Activated CD4-positive, alpha-beta T cell treated with anti-CD3 and anti-CD28 coated beads for 36 hours (primary cell): ENCODE data around the gene PRDM16. TPM values are rescaled to one million over a fixed set of nuclear protein-coding genes. Genes with fewer than 3 reads are reported as not detected.

Source experiments
- ATAC-seq: fragments of 200-7000 bp; cut with Tn5 transposase; one replicate; pipeline ENCODE4 v1.10.0; 2021; ENCODE audit warnings: mild to moderate bottlenecking, moderate library complexity
- CTCF ChIA-PET: fragments of 350-600 bp; sonication (Branson Sonifier 250); formaldehyde crosslinking; loops from one replicate; lab custom pipeline; 2021; ENCODE audit warnings: antibody characterized with exemption; lab: Charles Lee
- POLR2A ChIA-PET: fragments of 350-600 bp; sonication (Branson Sonifier 250); formaldehyde crosslinking; loops from one replicate; lab custom pipeline; 2021; ENCODE audit warnings: antibody characterized with exemption, inconsistent platforms; lab: Charles Lee
- DNase-seq: peaks from one replicate; pipeline ENCODE4 v3.0.0-alpha.2; 2020
- H3K27ac Mint-ChIP-seq: one replicate; pipeline ENCODE4 v1.8.0; 2021; ENCODE audit warnings: mixed read lengths
- H3K27me3 Mint-ChIP-seq: one replicate; pipeline ENCODE4 v1.8.0; 2021; ENCODE audit warnings: mixed read lengths
- H3K36me3 Mint-ChIP-seq: one replicate; pipeline ENCODE4 v1.8.0; 2021; ENCODE audit warnings: low read depth, mixed read lengths
- H3K4me1 Mint-ChIP-seq: one replicate; pipeline ENCODE4 v1.8.0; 2021; ENCODE audit warnings: mixed read lengths
- H3K4me3 Mint-ChIP-seq: one replicate; pipeline ENCODE4 v1.8.0; 2021; ENCODE audit warnings: mild to moderate bottlenecking, moderate library complexity, mixed read lengths
- H3K9me3 Mint-ChIP-seq: one replicate; pipeline ENCODE4 v1.8.0; 2021; ENCODE audit warnings: low read depth, mixed read lengths
- intact Hi-C, 2 experiments: fragments of 100-400 bp; cut with DNase I in 1 of 2; cut with micrococcal nuclease in 1 of 2; formaldehyde crosslinking; loops; one replicate each; pipeline versions ENCODE4 v1.14.2 to v1.15.1; 2022 to 2024; cut with DNase I, micrococcal nuclease
- total RNA-seq, 2 experiments: library from RNA; stranded (reverse); gene quantifications; one replicate each; pipeline ENCODE4 v1.2.3, GENCODE V29; 2021

Gene PRDM16
- total RNA-seq, 2 experiments from 2014 or later: 0.32 TPM; not detected in 1

GRCh38 chr1:3365523-3366125, 296.6 kb downstream of the PRDM16 start:
- intact Hi-C loops: no loop called here
- POLR2A ChIA-PET: no interaction called here
- ATAC-seq (no peak), DNase-seq (no peak)
- H3K27me3 Mint-ChIP-seq: peaks cover 6% of the 10 kb centered on the region
- H3K9me3 Mint-ChIP-seq: no peaks in the 10 kb centered on the region
- no peak overlapping the region for H3K4me3 Mint-ChIP-seq
- no peaks in the 10 kb centered on the region for H3K36me3 Mint-ChIP-seq
- H3K27ac Mint-ChIP-seq: no peak overlapping the region
- CTCF ChIA-PET: no interaction called here
- H3K4me1 Mint-ChIP-seq: no peaks in the 10 kb centered on the region

DNA sequence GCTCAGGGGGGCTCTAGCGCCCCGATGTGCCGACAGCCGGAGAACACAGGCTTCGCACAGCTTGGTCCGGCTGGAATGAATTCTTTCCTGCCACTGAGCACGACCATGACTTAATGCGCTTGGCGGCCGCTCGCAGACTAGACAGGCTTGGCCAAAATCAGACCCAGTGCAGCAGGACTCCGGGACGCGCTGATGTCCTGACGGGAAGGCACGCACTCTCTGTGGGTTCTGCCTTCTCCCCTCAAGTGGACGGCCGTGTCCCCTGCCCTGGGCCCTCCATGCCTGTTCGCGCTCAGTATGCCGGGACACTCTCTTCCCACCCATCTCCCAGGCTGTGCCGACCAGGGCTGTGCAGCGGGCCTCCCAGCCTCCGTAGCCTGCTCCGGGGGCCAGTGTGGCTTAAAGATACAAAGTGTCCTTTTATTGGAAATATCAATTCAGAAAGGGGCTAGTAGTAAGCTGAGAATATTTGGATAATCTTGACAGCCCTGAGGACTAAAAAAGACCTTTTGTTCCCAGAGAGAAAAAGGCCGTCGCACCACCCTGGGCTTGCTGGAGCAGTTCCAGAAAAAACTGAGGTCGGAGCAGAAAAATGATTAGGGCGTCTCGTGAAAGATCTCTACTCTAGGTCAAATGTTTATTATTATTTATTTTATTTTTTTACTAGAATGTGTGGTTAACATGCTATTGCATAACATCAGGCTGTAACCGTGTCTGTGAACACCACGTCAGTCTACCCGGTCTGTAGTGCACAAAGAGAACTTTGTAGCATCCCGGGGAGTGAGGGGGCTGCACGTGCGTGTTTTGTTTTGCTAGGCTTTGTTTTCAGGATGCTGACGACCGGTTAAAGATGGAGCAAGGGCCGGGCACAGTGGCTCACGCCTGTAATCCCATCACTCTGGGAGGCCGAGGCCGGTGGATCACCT, 297.4 kb downstream of the PRDM16 start:
- Mint-ChIP-seq H3K4me1 (no peaks in the 10 kb centered on the region), H3K27me3 (peaks cover 8% of the 10 kb centered on the region), H3K36me3 (no peaks in the 10 kb centered on the region), H3K27ac (no peak overlapping the region), H3K4me3 (no peak overlapping the region), H3K9me3 (no peaks in the 10 kb centered on the region)
- ATAC-seq (no peak), DNase-seq (no peak)
- POLR2A ChIA-PET: no interaction called here
- CTCF ChIA-PET: no interaction called here
- intact Hi-C loops: no loop called here

GRCh38 chr1:3367376-3367775, 298.4 kb downstream of the PRDM16 start:
- peaks cover 2% of the 10 kb centered on the region for H3K4me1 Mint-ChIP-seq
- intact Hi-C loops: no loop called here
- ATAC-seq (no peak), DNase-seq (no peak)
- CTCF ChIA-PET: no interaction called here
- H3K27ac Mint-ChIP-seq: no peak overlapping the region
- no peak overlapping the region for H3K4me3 Mint-ChIP-seq
- no peaks in the 10 kb centered on the region for H3K9me3 Mint-ChIP-seq
- H3K27me3 Mint-ChIP-seq: peaks cover 5% of the 10 kb centered on the region
- POLR2A ChIA-PET: no interaction called here
- H3K36me3 Mint-ChIP-seq: no peaks in the 10 kb centered on the region

DNA sequence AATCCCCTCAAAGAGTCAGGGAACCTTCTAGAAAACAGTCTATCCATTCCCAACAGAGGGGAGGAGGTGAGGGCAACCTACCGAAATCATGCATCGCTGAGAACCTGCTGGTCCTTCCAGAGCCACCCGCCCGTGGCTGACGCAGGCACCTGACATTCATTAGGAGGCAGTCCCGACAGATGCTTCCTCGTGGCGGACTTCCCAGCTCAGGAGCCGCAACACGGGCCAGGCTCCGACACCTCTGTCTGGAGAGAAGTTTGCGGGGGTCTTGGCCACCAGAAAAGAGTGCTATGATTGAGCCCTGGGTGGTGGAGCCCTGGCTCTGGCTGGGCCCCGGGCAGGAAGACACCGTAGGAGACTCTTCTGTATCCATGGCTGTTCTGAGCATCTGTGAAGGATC, 299.1 kb downstream of the PRDM16 start:
- intact Hi-C loops: no loop called here
- Mint-ChIP-seq H3K36me3 (no peaks in the 10 kb centered on the region), H3K9me3 (no peaks in the 10 kb centered on the region), H3K27ac (no peak overlapping the region), H3K27me3 (peaks cover 5% of the 10 kb centered on the region), H3K4me1 (peaks cover 9% of the 10 kb centered on the region), H3K4me3 (no peak overlapping the region)
- CTCF ChIA-PET: no interaction called here
- DNase-seq (no peak), ATAC-seq (no peak)
- POLR2A ChIA-PET: no interaction called here

- Mint-ChIP-seq H3K36me3 (no peaks in the 10 kb centered on the region), H3K9me3 (no peaks in the 10 kb centered on the region), H3K27me3 (peaks cover 5% of the 10 kb centered on the region), H3K27ac (no peak overlapping the region), H3K4me1 (peaks cover 13% of the 10 kb centered on the region), H3K4me3 (no peak overlapping the region)
- ChIA-PET CTCF (no interaction called here), POLR2A (no interaction called here)
- DNase-seq: no peak
- intact Hi-C loops: no loop called here
- ATAC-seq: no peak
Measured at GRCh38 chr1:3368711-3369445, 299.9 kb downstream of the PRDM16 start.

- CTCF ChIA-PET: no interaction called here
- H3K4me1 Mint-ChIP-seq: peaks cover 13% of the 10 kb centered on the region
- no peak overlapping the region for H3K27ac Mint-ChIP-seq
- no peaks in the 10 kb centered on the region for H3K36me3 Mint-ChIP-seq
- no peak for ATAC-seq
- intact Hi-C loops: no loop called here
- POLR2A ChIA-PET: no interaction called here
- H3K27me3 Mint-ChIP-seq: peaks cover 3% of the 10 kb centered on the region
- no peak for DNase-seq
- H3K4me3 Mint-ChIP-seq: no peak overlapping the region
- no peaks in the 10 kb centered on the region for H3K9me3 Mint-ChIP-seq
Measured at GRCh38 chr1:3369446-3370076, 300.6 kb downstream of the PRDM16 start.

- ATAC-seq: no peak
- POLR2A ChIA-PET: no interaction called here
Measured at GRCh38 chr1:3370856-3371703, 302.1 kb downstream of the PRDM16 start.

GRCh38 chr1:3372317-3372716, 303.3 kb downstream of the PRDM16 start:
- H3K9me3 Mint-ChIP-seq: no peaks in the 10 kb centered on the region
- POLR2A ChIA-PET: no interaction called here
- H3K27ac Mint-ChIP-seq: no peak overlapping the region
- H3K27me3 Mint-ChIP-seq: peaks cover 3% of the 10 kb centered on the region
- no peak overlapping the region for H3K4me3 Mint-ChIP-seq
- intact Hi-C loops: no loop called here
- CTCF ChIA-PET: no interaction called here
- DNase-seq (peak; percentile 64), ATAC-seq (peak; percentile 88)
- H3K36me3 Mint-ChIP-seq: no peaks in the 10 kb centered on the region
- H3K4me1 Mint-ChIP-seq: peaks cover 13% of the 10 kb centered on the region

More at GRCh38 chr1:3370856-3371703, 302.1 kb downstream of the PRDM16 start:
- Mint-ChIP-seq H3K4me3 (no peak overlapping the region), H3K27me3 (peaks cover 3% of the 10 kb centered on the region), H3K36me3 (no peaks in the 10 kb centered on the region), H3K27ac (no peak overlapping the region), H3K4me1 (peaks cover 13% of the 10 kb centered on the region), H3K9me3 (no peaks in the 10 kb centered on the region)
- CTCF ChIA-PET: no interaction called here
- no peak for DNase-seq
- intact Hi-C loops: no loop called here

- Mint-ChIP-seq H3K36me3 (no peaks in the 10 kb centered on the region), H3K27ac (no peak overlapping the region), H3K27me3 (peaks cover 3% of the 10 kb centered on the region), H3K4me1 (peaks cover 13% of the 10 kb centered on the region), H3K9me3 (no peaks in the 10 kb centered on the region), H3K4me3 (no peak overlapping the region)
- no peak for ATAC-seq
- DNase-seq: no peak
- intact Hi-C loops: no loop called here
- ChIA-PET POLR2A (no interaction called here), CTCF (interaction anchor here (0.7 kb wide), 1 partner anchor 671 kb away, joined by 3 read pairs; no protein-coding TSS in a partner anchor)
Measured at GRCh38 chr1:3373175-3373574, 304.2 kb downstream of the PRDM16 start.

DNA sequence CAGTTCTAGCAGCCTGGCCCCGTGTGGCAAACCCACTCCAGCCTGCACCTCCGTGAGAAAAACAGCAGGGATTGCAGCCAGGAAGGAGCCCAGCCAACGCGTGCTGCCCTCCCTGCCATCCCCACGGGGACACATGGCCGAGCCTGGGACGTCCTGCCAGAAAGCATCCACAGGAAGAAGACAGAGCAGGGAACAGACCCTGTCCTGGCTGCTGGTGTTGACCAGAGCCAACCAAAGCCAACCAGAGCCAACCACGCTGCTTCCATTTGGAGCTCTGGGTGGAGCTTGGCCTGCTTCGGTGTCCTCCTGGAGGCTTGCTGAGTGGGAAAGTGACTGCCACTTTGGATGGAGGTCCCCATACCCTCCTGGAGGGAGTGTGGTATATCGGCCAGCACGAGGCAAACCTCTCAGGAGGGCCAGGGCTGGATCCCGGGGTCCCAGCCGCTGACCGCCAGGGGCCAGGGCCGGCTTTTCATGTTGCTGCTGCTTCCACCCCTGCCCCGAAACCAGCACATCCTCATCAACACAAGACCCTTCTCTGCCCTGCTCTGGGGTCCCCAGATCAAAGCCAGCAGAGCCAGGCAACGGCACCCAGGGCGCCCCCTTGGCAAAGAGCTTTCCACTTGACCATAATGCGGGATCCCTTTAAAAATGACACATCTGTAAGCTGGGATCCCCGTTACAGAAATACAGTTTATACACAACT, 304.9 kb downstream of the PRDM16 start:
- ChIA-PET CTCF (no interaction called here), POLR2A (no interaction called here)
- no peaks in the 10 kb centered on the region for H3K36me3 Mint-ChIP-seq
- H3K4me1 Mint-ChIP-seq: peaks cover 13% of the 10 kb centered on the region
- ATAC-seq (no peak), DNase-seq (no peak)
- no peaks in the 10 kb centered on the region for H3K9me3 Mint-ChIP-seq
- intact Hi-C loops: no loop called here
- H3K4me3 Mint-ChIP-seq: no peak overlapping the region
- H3K27ac Mint-ChIP-seq: no peak overlapping the region
- H3K27me3 Mint-ChIP-seq: peaks cover 3% of the 10 kb centered on the region
